DOHH2 (cell line): ENCODE measurements around the gene ACSS3.

Experiments
- EZH2phosphoT487 ChIP-seq: fragments of 200-600 bp; sonication (generic); IDR thresholded peaks from 2 replicates; pipeline ENCODE4 v1.6.1; 2017; ENCODE audit warnings: borderline replicate concordance, mild to moderate bottlenecking, antibody characterized with exemption, low read length, moderate library complexity, mixed read lengths
- TF ChIP-seq, protein P1 (sequence below): fragments of 200-600 bp; sonication (generic); IDR thresholded peaks from one replicate; pipeline ENCODE4 v1.5.1; 2014; ENCODE audit warnings: antibody characterized with exemption, mild to moderate bottlenecking, low read depth, low read length; ENCODE audit not compliant: poor library complexity, severe bottlenecking

DNA sequence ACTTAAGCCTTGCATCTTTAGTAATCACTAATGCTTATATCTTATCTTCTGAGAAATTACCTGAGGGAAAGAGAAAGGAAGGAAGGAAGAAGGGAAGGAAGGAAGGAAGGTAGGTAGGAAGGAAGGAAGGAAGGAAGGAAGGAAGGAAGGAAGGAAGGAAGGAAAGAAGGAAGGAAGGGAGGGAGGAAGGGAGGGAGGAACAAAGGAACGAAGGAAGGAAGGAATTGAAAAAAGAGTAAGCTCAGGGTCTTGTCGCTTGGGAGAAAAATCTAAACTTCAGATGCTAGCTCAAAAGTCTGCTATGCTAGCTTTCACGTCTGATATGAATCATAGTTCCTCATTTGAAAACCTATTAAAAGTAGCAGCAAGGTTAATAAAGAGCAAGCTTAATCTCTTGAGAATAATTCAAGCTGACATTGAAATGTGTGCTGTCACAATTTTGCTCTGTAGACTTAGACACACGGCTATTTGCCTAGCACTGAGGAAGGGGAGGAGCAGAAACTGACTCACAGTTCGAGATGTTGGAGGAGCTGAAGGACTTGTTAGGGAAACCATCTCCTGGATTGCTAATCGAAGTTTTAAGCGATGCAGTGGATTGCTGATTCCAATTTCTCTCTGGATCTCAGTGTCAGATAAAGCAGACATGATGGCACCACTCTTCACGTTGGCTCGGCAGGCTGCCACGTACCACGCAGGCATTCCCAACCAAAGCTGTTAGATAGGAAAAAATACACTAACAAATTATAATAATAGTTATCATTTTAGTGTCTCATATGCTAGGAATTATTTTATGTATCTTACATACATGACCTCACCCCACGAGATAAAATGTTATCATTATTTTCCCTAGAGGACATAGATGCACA lies 216.7 kb downstream of the ACSS3 start:
- TF ChIP-seq, protein P1, sequence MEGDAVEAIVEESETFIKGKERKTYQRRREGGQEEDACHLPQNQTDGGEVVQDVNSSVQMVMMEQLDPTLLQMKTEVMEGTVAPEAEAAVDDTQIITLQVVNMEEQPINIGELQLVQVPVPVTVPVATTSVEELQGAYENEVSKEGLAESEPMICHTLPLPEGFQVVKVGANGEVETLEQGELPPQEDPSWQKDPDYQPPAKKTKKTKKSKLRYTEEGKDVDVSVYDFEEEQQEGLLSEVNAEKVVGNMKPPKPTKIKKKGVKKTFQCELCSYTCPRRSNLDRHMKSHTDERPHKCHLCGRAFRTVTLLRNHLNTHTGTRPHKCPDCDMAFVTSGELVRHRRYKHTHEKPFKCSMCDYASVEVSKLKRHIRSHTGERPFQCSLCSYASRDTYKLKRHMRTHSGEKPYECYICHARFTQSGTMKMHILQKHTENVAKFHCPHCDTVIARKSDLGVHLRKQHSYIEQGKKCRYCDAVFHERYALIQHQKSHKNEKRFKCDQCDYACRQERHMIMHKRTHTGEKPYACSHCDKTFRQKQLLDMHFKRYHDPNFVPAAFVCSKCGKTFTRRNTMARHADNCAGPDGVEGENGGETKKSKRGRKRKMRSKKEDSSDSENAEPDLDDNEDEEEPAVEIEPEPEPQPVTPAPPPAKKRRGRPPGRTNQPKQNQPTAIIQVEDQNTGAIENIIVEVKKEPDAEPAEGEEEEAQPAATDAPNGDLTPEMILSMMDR, result no peak
- no peak for TF ChIP-seq EZH2phosphoT487
